GM12878 (cell line): Measurements from ENCODE around the gene CNTLN. TPM values are rescaled to one million over a fixed set of nuclear protein-coding genes. Genes with fewer than 3 reads are reported as not detected.
"Not testable (repeated sequence)": the region's sequence is repeated elsewhere in the genome, so short reads cannot be mapped to it uniquely, and the experiment has no call there.

Source experiments
- ATAC-seq: fragments of 200-7000 bp; cut with Tn5 transposase; 3 replicates; pipeline ENCODE4 v1.9.1; 2020; ENCODE audit warnings: mild to moderate bottlenecking, moderate library complexity
- BruUV-seq: library from RNA; stranded (reverse); fragments of 400-500 nt; replicated peaks from 2 replicates; lab custom pipeline; 2021; lab: Mats Ljungman, UMichigan
- CTCF ChIA-PET: fragments of 300-600 bp; sonication (Branson Sonifier 250); formaldehyde crosslinking; extraction: SDS; loops from one replicate; lab custom pipeline; 2021; ENCODE audit warnings: inconsistent platforms; lab: Yijun Ruan, JAX
- POLR2A ChIA-PET: fragments of 350-600 bp; formaldehyde crosslinking; extraction: SDS; loops from one replicate; lab custom pipeline; 2021; ENCODE audit warnings: inconsistent platforms; lab: Charles Lee
- RAD21 ChIA-PET: fragments of 300-600 bp; sonication (Branson Sonifier 250); formaldehyde crosslinking; loops from one replicate; lab custom pipeline; 2023; ENCODE audit warnings: antibody characterized with exemption; ENCODE audit not compliant: unreplicated experiment; lab: Charles Lee
- SMC1A ChIA-PET: fragments of 300-600 bp; sonication (Branson Sonifier 250); formaldehyde crosslinking; loops from one replicate; lab custom pipeline; 2023; ENCODE audit not compliant: unreplicated experiment, uncharacterized antibody; lab: Charles Lee
- DNase-seq: peaks from one replicate; pipeline ENCODE4 v3.0.0-alpha.2; 2011; ENCODE audit warnings: low read depth, low spot score
- FAIRE-seq: peaks from 3 replicates; lab custom pipeline; 2011; peaks lifted over from hg19 to GRCh38; lab: Jason Lieb, UNC
- H2AFZ ChIP-seq: 2 replicates; pipeline ENCODE4 v1.6.0; 2011; ENCODE audit warnings: low read depth, low read length, control low read depth; ENCODE audit not compliant: control insufficient read depth
- H3K27ac ChIP-seq: 2 replicates; pipeline ENCODE4 v1.5.1; 2011; ENCODE audit warnings: control low read depth; ENCODE audit not compliant: control insufficient read depth, insufficient read depth
- H3K27me3 ChIP-seq, 2 experiments: replicated peaks in 1 of 2; 2 replicates each; pipeline versions ENCODE4 v1.6.0 to v1.6.1; 2011; ENCODE audit warnings: low read length in 1 of 2; ENCODE audit not compliant: control insufficient read depth in 2 of 2, insufficient read depth in 2 of 2
- H3K36me3 ChIP-seq, 2 experiments: 2 replicates each; pipeline ENCODE4 v1.5.1; 2011; ENCODE audit warnings: low read length in 1 of 2; ENCODE audit not compliant: control insufficient read depth in 2 of 2, insufficient read depth in 2 of 2
- H3K4me1 ChIP-seq: 2 replicates; pipeline ENCODE4 v1.6.1; 2011; ENCODE audit warnings: mild to moderate bottlenecking, low read length, moderate library complexity, mixed read lengths; ENCODE audit not compliant: control insufficient read depth, insufficient read depth
- H3K4me2 ChIP-seq: 2 replicates; pipeline ENCODE4 v1.6.0; 2011; ENCODE audit warnings: control low read depth; ENCODE audit not compliant: control insufficient read depth, insufficient read depth
- H3K4me3 ChIP-seq: fragments of 200-600 bp; sonication (generic); 2 replicates; pipeline ENCODE4 v1.5.1; 2016
- H3K79me2 ChIP-seq: 2 replicates; pipeline ENCODE4 v1.6.0; 2011; ENCODE audit warnings: low read length; ENCODE audit not compliant: control insufficient read depth, insufficient read depth
- H3K9ac ChIP-seq: 2 replicates; pipeline ENCODE4 v1.8.0; 2011; ENCODE audit warnings: low read length, control low read depth, mixed read lengths; ENCODE audit not compliant: control insufficient read depth, insufficient read depth
- H3K9me3 ChIP-seq: replicated peaks from 3 replicates; pipeline ENCODE4 v1.5.1; 2011; ENCODE audit warnings: mild to moderate bottlenecking, low read length; ENCODE audit not compliant: control insufficient read depth, insufficient read depth
- H4K20me1 ChIP-seq: 2 replicates; pipeline ENCODE4 v1.6.0; 2011; ENCODE audit not compliant: control insufficient read depth, insufficient read depth
- CBFB ChIP-seq: IDR thresholded peaks from 2 replicates; pipeline ENCODE4 v1.6.1; 2016; ENCODE audit warnings: antibody characterized with exemption, low read depth
- HCFC1 ChIP-seq: fragments of 150-350 bp; IDR thresholded peaks from 2 replicates; pipeline ENCODE4 v1.6.1; 2014; ENCODE audit warnings: low read length
- IKZF1 ChIP-seq: fragments of 450-650 bp; conservative IDR thresholded peaks from 2 replicates; pipeline ENCODE4 v1.6.1; 2017; ENCODE audit warnings: antibody characterized with exemption, mild to moderate bottlenecking
- MTA3 ChIP-seq: IDR thresholded peaks from 2 replicates; pipeline ENCODE4 v1.6.1; 2012; ENCODE audit warnings: low read length, inconsistent platforms, borderline replicate concordance
- MXI1 ChIP-seq: fragments of 150-350 bp; IDR thresholded peaks from 2 replicates; pipeline ENCODE4 v1.6.1; 2011; ENCODE audit warnings: low read depth, mild to moderate bottlenecking, inconsistent platforms, low read length, improper control_type of control experiment
- NFIC ChIP-seq: IDR thresholded peaks from 2 replicates; pipeline ENCODE4 v1.6.1; 2012; ENCODE audit warnings: low read depth, mild to moderate bottlenecking, inconsistent platforms, low read length, moderate library complexity
- NFXL1 ChIP-seq: fragments of 450-650 bp; IDR thresholded peaks from 2 replicates; pipeline ENCODE4 v1.6.1; 2017; ENCODE audit warnings: antibody characterized with exemption, mild to moderate bottlenecking, borderline replicate concordance
- PML ChIP-seq: IDR thresholded peaks from 2 replicates; pipeline ENCODE4 v1.6.1; 2012; ENCODE audit warnings: low read length, inconsistent platforms
- RCOR1 ChIP-seq: conservative IDR thresholded peaks from 2 replicates; pipeline ENCODE4 v1.6.1; 2012; ENCODE audit warnings: low read depth, low read length, improper control_type of control experiment
- ZNF24 ChIP-seq: fragments of 450-650 bp; IDR thresholded peaks from 2 replicates; pipeline ENCODE4 v1.6.1; 2017; ENCODE audit warnings: antibody characterized with exemption, mild to moderate bottlenecking
- ZSCAN29 ChIP-seq: fragments of 450-650 bp; IDR thresholded peaks from 2 replicates; pipeline ENCODE4 v1.6.1; 2017; ENCODE audit warnings: mild to moderate bottlenecking, moderate library complexity
- WGBS: methylation state at CpG from one replicate; pipeline ENCODE4 v1.1.6; 2016; ENCODE audit warnings: low lambda C conversion rate; ENCODE audit not compliant: insufficient replicate concordance, insufficient coverage; ENCODE audit errors: missing lambda C conversion rate; 5-methylcytosine and 5-hydroxymethylcytosine counted together
- in situ Hi-C: fragments of 300-500 bp; cut with MboI; formaldehyde crosslinking; loops from 9 replicates; pipeline ENCODE4 v1.14.3; 2018; ENCODE audit warnings: mixed read lengths
- intact Hi-C: fragments of 100-400 bp; cut with micrococcal nuclease; formaldehyde crosslinking; loops from one replicate; pipeline ENCODE4 v1.14.2; 2022; ENCODE audit not compliant: unreplicated experiment
- polyA plus RNA-seq, 11 experiments: library from polyadenylated mRNA; depleted of rRNA in 4 of 11; unstranded in 6 of 11; stranded (reverse) in 5 of 11; fragments of >200 nt; fragmentation: Nextera tagmentation in 4 of 11; fragmentation: Illumina TruSeq in 1 of 11; extraction: Ambion mirVana in 4 of 11; extraction: Trizol in 1 of 11; gene quantifications; 1 replicate in 1 of 11; 2 replicates in 10 of 11; pipeline versions ENCODE4 v1.2.1 to v1.2.3, GENCODE V29; 2011 to 2016; ENCODE audit warnings: inconsistent platforms in 2 of 11, missing spikeins in 2 of 11, low read depth in 1 of 11
- total RNA-seq, 4 experiments: library from RNA; depleted of rRNA in 3 of 4; stranded (reverse); fragments of >200 nt in 3 of 4; fragmentation: Illumina TruSeq in 1 of 4; extraction: Trizol in 1 of 4; gene quantifications; 2 replicates each; pipeline versions ENCODE4 v1.2.1 to v1.2.3, GENCODE V29; 2013 to 2021
- TF ChIP-seq, protein P1 (sequence below): fragments of 450-650 bp; IDR thresholded peaks from 2 replicates; pipeline ENCODE4 v1.6.1; 2017; ENCODE audit warnings: mild to moderate bottlenecking, moderate library complexity
- TF ChIP-seq, protein P2 (sequence below): IDR thresholded peaks from 2 replicates; pipeline ENCODE4 v1.6.1; 2011; ENCODE audit warnings: low read depth, low read length, improper control_type of control experiment, borderline replicate concordance

Gene CNTLN
- total and polyA plus RNA-seq, 10 of the 15 experiments (the other 5 are each of a cell fraction or from before 2014, with no cell fraction given): 0.01 to 7.0 (median 0.03) TPM; not detected in 4

DNA sequence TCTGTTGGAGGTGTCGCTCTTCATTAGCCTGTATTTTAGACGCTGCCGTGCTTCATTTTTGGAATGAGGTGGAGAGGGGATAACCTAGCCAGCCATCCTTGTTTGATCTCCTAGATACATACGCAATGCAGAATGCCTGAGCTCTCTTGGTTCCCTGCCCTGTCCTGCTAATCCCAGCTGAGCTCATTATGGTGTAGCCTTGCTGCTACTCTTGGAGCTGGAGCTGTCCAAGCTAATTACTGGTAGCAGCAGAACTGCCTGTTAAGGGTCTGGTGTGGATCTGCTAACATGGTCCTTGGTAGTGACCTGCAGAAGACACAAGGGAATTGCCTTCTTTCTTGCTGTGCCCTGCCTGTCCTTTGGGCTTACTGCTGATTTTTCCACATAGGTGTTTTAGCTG is 207.9 kb downstream of the CNTLN start (continued):
- TF ChIP-seq, protein P1, sequence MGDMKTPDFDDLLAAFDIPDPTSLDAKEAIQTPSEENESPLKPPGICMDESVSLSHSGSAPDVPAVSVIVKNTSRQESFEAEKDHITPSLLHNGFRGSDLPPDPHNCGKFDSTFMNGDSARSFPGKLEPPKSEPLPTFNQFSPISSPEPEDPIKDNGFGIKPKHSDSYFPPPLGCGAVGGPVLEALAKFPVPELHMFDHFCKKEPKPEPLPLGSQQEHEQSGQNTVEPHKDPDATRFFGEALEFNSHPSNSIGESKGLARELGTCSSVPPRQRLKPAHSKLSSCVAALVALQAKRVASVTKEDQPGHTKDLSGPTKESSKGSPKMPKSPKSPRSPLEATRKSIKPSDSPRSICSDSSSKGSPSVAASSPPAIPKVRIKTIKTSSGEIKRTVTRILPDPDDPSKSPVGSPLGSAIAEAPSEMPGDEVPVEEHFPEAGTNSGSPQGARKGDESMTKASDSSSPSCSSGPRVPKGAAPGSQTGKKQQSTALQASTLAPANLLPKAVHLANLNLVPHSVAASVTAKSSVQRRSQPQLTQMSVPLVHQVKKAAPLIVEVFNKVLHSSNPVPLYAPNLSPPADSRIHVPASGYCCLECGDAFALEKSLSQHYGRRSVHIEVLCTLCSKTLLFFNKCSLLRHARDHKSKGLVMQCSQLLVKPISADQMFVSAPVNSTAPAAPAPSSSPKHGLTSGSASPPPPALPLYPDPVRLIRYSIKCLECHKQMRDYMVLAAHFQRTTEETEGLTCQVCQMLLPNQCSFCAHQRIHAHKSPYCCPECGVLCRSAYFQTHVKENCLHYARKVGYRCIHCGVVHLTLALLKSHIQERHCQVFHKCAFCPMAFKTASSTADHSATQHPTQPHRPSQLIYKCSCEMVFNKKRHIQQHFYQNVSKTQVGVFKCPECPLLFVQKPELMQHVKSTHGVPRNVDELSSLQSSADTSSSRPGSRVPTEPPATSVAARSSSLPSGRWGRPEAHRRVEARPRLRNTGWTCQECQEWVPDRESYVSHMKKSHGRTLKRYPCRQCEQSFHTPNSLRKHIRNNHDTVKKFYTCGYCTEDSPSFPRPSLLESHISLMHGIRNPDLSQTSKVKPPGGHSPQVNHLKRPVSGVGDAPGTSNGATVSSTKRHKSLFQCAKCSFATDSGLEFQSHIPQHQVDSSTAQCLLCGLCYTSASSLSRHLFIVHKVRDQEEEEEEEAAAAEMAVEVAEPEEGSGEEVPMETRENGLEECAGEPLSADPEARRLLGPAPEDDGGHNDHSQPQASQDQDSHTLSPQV: no peak

DNA sequence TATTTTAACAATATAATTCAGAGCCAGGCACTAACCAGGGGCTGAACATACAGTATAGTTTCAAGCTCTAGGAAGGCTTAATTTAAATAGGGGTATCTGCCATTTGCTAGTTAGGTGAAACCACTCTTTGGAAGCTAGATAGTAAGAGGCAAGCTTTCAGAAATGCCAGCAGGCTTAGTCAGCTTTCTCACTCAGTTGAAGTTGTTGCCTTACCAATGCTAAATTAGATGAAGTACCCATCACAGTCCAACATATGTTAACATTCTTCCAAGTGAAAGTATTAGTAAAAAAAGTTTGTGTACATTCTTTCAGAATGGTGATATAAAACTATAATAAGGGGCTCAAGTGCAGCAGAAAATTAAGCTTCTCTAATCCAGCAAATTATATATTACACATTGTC is 215.0 kb downstream of the CNTLN start:
- no peaks in the 10 kb centered on the region for H3K4me1 ChIP-seq
- RAD21 ChIA-PET: no interaction called here
- H4K20me1 ChIP-seq: no peaks in the 10 kb centered on the region
- no peaks in the 10 kb centered on the region for H3K27me3 ChIP-seq
- TF ChIP-seq RCOR1 (no peak), MTA3 (no peak), ZNF24 (no peak), HCFC1 (no peak), IKZF1 (no peak), MXI1 (no peak), CBFB (no peak), NFXL1 (no peak), PML (no peak), NFIC (no peak), ZSCAN29 (no peak)
- TF ChIP-seq, protein P2, sequence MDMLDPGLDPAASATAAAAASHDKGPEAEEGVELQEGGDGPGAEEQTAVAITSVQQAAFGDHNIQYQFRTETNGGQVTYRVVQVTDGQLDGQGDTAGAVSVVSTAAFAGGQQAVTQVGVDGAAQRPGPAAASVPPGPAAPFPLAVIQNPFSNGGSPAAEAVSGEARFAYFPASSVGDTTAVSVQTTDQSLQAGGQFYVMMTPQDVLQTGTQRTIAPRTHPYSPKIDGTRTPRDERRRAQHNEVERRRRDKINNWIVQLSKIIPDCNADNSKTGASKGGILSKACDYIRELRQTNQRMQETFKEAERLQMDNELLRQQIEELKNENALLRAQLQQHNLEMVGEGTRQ: no peak
- DNase-seq (no peak), ATAC-seq (no peak), FAIRE-seq (no peak)
- POLR2A ChIA-PET: no interaction called here
- intact Hi-C loops (no loop called here), in situ Hi-C loops (no loop called here)
- no peak overlapping the region for H3K9ac ChIP-seq
- H3K4me2 ChIP-seq: no peak overlapping the region
- no peaks in the 10 kb centered on the region for H3K36me3 ChIP-seq
- no peak overlapping the region for H3K27ac ChIP-seq
- SMC1A ChIA-PET: interaction anchor here (0.7 kb wide), 1 partner anchor 12 kb away, joined by 3 read pairs; no protein-coding TSS in a partner anchor
- no TSS peak for BruUV-seq
- H3K79me2 ChIP-seq: no peaks in the 10 kb centered on the region
- H3K4me3 ChIP-seq: no peak overlapping the region
- CTCF ChIA-PET: interaction anchor here (0.6 to 0.7 kb wide), 2 partner anchors 12 to 52 kb away, joined by 3 read pairs; no protein-coding TSS in a partner anchor
- no peak overlapping the region for H2AFZ ChIP-seq
- H3K9me3 ChIP-seq: no peaks in the 10 kb centered on the region

DNA sequence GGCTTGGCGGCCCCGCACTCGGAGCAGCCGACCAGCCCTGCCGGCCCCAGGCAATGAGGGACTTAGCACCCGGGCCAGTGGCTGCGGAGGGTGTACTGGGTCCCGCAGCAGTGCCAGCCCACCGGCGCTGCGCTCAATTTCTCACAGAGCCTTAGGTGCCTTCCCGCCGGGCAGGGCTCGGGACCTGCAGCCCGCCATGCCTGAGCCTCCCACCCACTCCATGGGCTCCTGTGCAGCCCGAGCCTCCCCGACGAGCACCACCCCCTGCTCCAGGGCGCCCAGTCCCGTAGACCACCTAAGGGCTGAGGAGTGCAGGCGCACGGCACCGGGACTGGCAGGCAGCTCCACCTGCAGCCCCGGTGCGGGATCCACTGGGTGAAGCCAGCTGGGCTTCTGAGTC is 219.2 kb downstream of the CNTLN start:
- 68% methylated on average over 20 of the region's 25 CpGs for WGBS
- CTCF ChIA-PET, H2AFZ ChIP-seq, in situ Hi-C loops, H3K4me1 ChIP-seq, H4K20me1 ChIP-seq, POLR2A ChIA-PET, H3K4me2 ChIP-seq, SMC1A ChIA-PET, FAIRE-seq, ATAC-seq, H3K27ac ChIP-seq, H3K27me3 ChIP-seq, H3K9ac ChIP-seq, RAD21 ChIA-PET, H3K4me3 ChIP-seq, H3K36me3 ChIP-seq, DNase-seq, H3K79me2 ChIP-seq, BruUV-seq, intact Hi-C loops, H3K9me3 ChIP-seq: not testable (repeated sequence)
